Endothelial cell (in vitro differentiated cells): ENCODE measurements around the gene SLC5A6. TPM values are rescaled to one million over a fixed set of nuclear protein-coding genes. Genes with fewer than 3 reads are reported as not detected.
A peak's percentile ranks its signal among the peaks of the same experiment; 100 is the strongest.

Experiments
- DNase-seq: peaks from one replicate; pipeline ENCODE4 v3.0.0; 2021; ENCODE audit warnings: low spot score
- H3K27ac Mint-ChIP-seq: one replicate; pipeline ENCODE4 v1.8.0; 2021; ENCODE audit warnings: mixed read lengths, inconsistent platforms; ENCODE audit not compliant: unreplicated experiment
- H3K27me3 Mint-ChIP-seq: one replicate; pipeline ENCODE4 v1.8.0; 2021; ENCODE audit warnings: mild to moderate bottlenecking, moderate library complexity, mixed read lengths, inconsistent platforms; ENCODE audit not compliant: unreplicated experiment
- H3K36me3 Mint-ChIP-seq: one replicate; pipeline ENCODE4 v1.8.0; 2021; ENCODE audit warnings: mild to moderate bottlenecking, low read depth, mixed read lengths, inconsistent platforms; ENCODE audit not compliant: unreplicated experiment
- H3K4me1 Mint-ChIP-seq: one replicate; pipeline ENCODE4 v1.8.0; 2021; ENCODE audit warnings: mild to moderate bottlenecking, mixed read lengths, inconsistent platforms; ENCODE audit not compliant: unreplicated experiment
- H3K4me3 Mint-ChIP-seq: one replicate; pipeline ENCODE4 v1.8.0; 2021; ENCODE audit warnings: mild to moderate bottlenecking, mixed read lengths, inconsistent platforms; ENCODE audit not compliant: unreplicated experiment
- H3K9me3 Mint-ChIP-seq: one replicate; pipeline ENCODE4 v1.8.0; 2021; ENCODE audit warnings: mixed read lengths, inconsistent platforms; ENCODE audit not compliant: unreplicated experiment
- CTCF ChIP-seq: fragments of 200-600 bp; sonication (generic); IDR thresholded peaks from one replicate; pipeline ENCODE4 v1.5.0; 2021; ENCODE audit warnings: antibody characterized with exemption; ENCODE audit not compliant: unreplicated experiment
- total RNA-seq: library from RNA; stranded (reverse); fragmentation: NEBNext Ultra II Directional; extraction: Animal tissue kit (Norgen Biotek cat#: 25700); gene quantifications from one replicate; pipeline ENCODE4 v1.2.1, GENCODE V29; 2021; ENCODE audit not compliant: unreplicated experiment

Gene SLC5A6
- total RNA-seq, 1 donor from 2014 or later, result 63.0 TPM

DNA sequence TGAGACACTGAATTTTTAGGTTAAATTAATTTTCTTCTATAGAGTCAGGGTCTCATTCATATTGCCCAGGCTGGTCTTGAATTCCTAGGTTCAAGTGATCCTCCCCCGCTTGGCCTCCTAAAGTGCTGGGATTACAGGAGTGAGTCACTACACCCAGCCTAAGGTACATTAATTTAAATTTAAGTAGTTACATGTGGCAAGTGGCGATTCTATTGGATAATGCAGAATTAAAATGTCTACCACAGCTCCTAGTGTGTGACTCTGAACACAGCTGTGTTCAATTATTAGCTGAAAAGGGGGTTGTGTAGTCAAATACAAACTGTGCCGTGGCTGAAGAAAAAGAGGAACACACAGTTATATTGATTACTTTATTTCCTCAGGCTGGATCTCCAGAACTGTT is 2.9 kb upstream of the SLC5A6 start:
- no peak for TF ChIP-seq CTCF
- Mint-ChIP-seq H3K4me1 (peaks cover 30% of the 10 kb centered on the region), H3K9me3 (no peaks in the 10 kb centered on the region), H3K27ac (no peak overlapping the region), H3K4me3 (no peak overlapping the region), H3K36me3 (peaks cover 25% of the 10 kb centered on the region), H3K27me3 (peaks cover 29% of the 10 kb centered on the region)
- no peak for DNase-seq

GRCh38 chr2:27212626-27213471 is 781 bp upstream of the SLC5A6 start:
- TF ChIP-seq CTCF, result no peak
- peaks cover 30% of the 10 kb centered on the region for H3K36me3 Mint-ChIP-seq
- H3K4me3 Mint-ChIP-seq, result peak overlapping the region; percentile 99
- H3K4me1 Mint-ChIP-seq, result peaks cover 30% of the 10 kb centered on the region
- H3K27me3 Mint-ChIP-seq, result peaks cover 29% of the 10 kb centered on the region
- peak; percentile 8 for DNase-seq
- peak overlapping the region; percentile 100 for H3K27ac Mint-ChIP-seq
- no peaks in the 10 kb centered on the region for H3K9me3 Mint-ChIP-seq

- Mint-ChIP-seq H3K36me3 (peaks cover 38% of the 10 kb centered on the region), H3K4me3 (peak overlapping the region; percentile 95), H3K9me3 (no peaks in the 10 kb centered on the region), H3K27ac (peak overlapping the region; percentile 81), H3K27me3 (peaks cover 23% of the 10 kb centered on the region), H3K4me1 (peaks cover 25% of the 10 kb centered on the region)
- TF ChIP-seq CTCF, result no peak
- no peak for DNase-seq
Measured at GRCh38 chr2:27211241-27211942, 676 bp downstream of the SLC5A6 start.

DNA sequence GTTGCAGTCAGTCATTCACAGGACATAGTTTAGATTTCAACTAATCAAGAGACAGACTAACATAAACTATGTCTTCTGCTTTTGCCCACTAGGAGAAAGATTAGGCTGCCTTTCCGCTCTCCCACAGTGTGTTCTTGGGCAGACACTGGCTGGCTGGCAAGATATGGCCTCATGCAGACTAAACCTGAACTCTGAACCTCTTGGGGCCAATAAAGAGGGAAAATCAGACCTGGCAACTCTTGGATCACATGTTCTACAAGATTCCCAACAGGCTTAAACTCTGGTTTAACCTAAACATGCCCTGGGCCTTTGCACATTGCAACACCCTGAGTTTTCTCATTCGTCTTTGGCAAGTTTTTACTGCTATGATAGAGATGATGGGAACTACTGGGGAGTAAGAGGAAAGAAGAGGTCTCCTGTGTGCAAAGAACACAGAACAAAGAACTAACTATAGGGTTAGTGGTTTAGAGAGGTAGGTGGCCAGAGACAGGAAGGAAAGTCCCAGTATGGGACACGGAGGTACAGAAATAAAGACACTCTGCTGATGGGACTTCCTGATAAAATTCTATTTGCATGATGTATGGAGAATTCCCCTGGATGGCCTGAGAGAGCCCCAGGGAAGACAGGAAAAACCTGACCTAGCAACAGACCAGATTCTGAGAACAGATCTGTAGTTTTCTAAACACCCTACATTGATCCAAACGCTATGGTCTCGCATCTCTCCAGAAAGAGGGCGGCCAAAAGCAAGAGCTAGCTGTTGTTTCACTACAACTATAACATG is 2.3 kb downstream of the SLC5A6 start:
- peak overlapping the region; percentile 61 for H3K27ac Mint-ChIP-seq
- H3K36me3 Mint-ChIP-seq, result peaks cover 45% of the 10 kb centered on the region

More for the DNA sequence above, 2.3 kb downstream of the SLC5A6 start:
- peak overlapping the region; percentile 81 for H3K4me3 Mint-ChIP-seq
- H3K4me1 Mint-ChIP-seq, result peaks cover 24% of the 10 kb centered on the region
- no peak for DNase-seq
- peaks cover 23% of the 10 kb centered on the region for H3K27me3 Mint-ChIP-seq
- H3K9me3 Mint-ChIP-seq, result no peaks in the 10 kb centered on the region
- no peak for TF ChIP-seq CTCF
